ENCODE measurements around the gene ZNF813. TPM values are rescaled to one million over a fixed set of nuclear protein-coding genes. Genes with fewer than 3 reads are reported as not detected.

Gene ZNF813
- total RNA-seq, 4 donors from 2014 or later = 2.4 to 4.7 (median 3.6) TPM

DNA sequence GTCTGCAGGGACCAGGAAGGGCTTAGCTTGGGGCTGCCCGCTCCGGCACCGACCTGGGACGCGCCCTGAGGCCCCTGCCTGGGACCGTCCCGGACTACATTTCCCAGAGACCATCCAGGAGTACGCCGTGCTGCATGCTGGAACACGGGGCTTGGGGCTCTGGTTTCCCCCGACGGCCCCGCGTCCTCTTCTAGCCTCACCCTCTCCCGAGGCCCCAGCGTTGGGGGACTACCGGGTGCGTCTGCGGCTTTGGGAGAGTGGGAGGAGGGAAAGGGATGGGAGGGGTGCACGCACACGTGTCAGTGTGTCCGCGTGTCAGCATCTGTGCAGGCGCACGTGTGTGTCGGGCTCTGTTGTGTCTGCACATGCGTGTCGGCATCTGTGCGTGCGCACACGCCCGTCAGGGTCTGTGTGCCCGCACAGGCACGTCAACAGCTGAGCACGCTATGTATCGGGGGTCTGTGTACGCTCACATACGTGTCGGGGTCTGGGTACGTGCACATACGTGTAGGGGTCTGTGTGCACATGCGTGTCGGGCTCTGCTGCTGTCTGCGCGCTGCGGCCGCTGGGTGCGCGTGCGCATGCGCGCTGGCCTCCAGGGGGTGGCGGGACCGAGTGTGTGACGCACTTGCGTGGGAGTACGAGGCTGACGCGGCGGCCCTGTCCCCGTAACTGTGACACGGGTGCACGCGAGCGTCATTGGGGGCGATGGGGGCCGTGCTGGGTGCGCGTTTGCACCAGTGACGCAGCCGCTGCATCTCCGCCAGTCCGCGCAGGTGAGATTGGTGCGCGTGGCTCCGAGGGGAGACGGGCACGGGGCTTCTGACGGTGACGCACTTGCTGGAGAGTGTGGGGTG, 70.2 kb downstream of the ZNF813 start, which contains the start of gene ZNF331:
TSS of gene ZNF331 (plus strand) at position 625 of the 857 bp plus-strand sequence. CDS start 31,232 bp downstream, outside the sequence.
- peak within 1 kb of the TSS; percentile 57 for H3K4me3 ChIP-seq
- H3K4me1 ChIP-seq = peaks cover 4% of the 10 kb centered on the region
- TF ChIP-seq, protein P1, sequence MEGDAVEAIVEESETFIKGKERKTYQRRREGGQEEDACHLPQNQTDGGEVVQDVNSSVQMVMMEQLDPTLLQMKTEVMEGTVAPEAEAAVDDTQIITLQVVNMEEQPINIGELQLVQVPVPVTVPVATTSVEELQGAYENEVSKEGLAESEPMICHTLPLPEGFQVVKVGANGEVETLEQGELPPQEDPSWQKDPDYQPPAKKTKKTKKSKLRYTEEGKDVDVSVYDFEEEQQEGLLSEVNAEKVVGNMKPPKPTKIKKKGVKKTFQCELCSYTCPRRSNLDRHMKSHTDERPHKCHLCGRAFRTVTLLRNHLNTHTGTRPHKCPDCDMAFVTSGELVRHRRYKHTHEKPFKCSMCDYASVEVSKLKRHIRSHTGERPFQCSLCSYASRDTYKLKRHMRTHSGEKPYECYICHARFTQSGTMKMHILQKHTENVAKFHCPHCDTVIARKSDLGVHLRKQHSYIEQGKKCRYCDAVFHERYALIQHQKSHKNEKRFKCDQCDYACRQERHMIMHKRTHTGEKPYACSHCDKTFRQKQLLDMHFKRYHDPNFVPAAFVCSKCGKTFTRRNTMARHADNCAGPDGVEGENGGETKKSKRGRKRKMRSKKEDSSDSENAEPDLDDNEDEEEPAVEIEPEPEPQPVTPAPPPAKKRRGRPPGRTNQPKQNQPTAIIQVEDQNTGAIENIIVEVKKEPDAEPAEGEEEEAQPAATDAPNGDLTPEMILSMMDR (IDR thresholded peaks at IDR 0.05) = peak in 1 of 2 donors; percentile 59
- TF ChIP-seq POLR2AphosphoS5 (IDR thresholded peaks at IDR 0.05) (peak in 1 of 3 donors; percentile 19), POLR2A (IDR thresholded peaks at IDR 0.05) (peak in 1 of 2 donors; percentile 59), EP300 (IDR thresholded peaks at IDR 0.05) (peak; percentile 59)
- peak within 1 kb of the TSS; percentile 77 for H3K27ac ChIP-seq
- no peaks in the 10 kb centered on the region for H3K9me3 ChIP-seq
- WGBS = 57% methylated on average over 48 of the region's 81 CpGs
- H3K27me3 ChIP-seq = no peaks in the 10 kb centered on the region
- peaks cover 11% of the 10 kb centered on the region for H3K36me3 ChIP-seq
- DNase-seq (ENCODE audit: low spot score in 2 of 2) = peak; percentile 90 to 94

DNA sequence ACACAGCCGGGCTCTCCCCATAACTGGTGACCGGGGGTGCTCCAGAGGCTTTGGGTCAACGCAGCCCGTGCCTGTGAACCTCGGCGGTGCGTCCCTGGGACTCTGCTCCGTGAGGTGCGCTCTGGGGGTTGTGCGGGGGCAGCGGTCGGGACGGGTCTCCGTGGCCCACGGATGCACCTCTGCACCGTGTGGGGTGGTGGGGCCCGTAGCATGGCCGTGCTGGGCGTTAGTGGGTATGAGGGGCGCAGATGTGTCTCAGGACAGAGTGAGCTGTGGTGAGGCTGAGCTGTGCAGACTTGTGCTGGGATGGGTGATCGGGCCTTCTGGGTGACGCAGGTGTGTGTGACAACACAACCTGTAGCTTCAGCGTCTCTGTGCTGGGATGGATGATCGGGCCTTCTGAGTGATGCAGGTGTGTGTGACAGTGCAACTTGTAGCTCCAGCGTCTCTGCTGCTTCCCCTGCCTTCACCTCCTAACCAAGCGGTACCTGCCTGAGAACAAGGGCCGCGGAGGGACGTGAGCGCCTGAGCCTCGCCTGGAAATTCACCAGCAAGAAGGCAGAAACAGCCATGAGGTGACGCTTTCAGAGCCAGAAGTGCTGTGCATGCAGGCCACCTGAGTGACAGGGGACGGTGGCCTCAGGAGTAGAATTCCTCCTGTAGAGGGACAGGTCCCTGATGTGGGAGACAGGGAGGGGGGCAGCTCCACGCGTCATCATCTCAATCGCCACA, 71.0 kb downstream of the ZNF813 start:
- TF ChIP-seq POLR2A (IDR thresholded peaks at IDR 0.05) (peak in 1 of 2 donors; percentile 9), POLR2AphosphoS5 (IDR thresholded peaks at IDR 0.05) (no peak), EP300 (IDR thresholded peaks at IDR 0.05) (no peak)
- TF ChIP-seq, protein P1 (IDR thresholded peaks at IDR 0.05) = no peak
- DNase-seq (ENCODE audit: low spot score in 2 of 2) = no peak
- H3K36me3 ChIP-seq = peaks cover 11% of the 10 kb centered on the region
- H3K27me3 ChIP-seq = no peaks in the 10 kb centered on the region
- peak overlapping the region; percentile 57 for H3K4me3 ChIP-seq
- peak overlapping the region; percentile 77 for H3K27ac ChIP-seq
- 75% methylated on average over 7 of the region's 36 CpGs for WGBS
- H3K4me1 ChIP-seq = peaks cover 4% of the 10 kb centered on the region
- H3K9me3 ChIP-seq = no peaks in the 10 kb centered on the region

GRCh38 chr19:53540091-53540490, 72.6 kb downstream of the ZNF813 start:
- WGBS = 61% methylated on average over 3 of the region's 4 CpGs
- H3K36me3 ChIP-seq = peaks cover 11% of the 10 kb centered on the region
- no peaks in the 10 kb centered on the region for H3K9me3 ChIP-seq
- H3K27ac ChIP-seq = no peak overlapping the region
- no peaks in the 10 kb centered on the region for H3K27me3 ChIP-seq
- H3K4me1 ChIP-seq = peaks cover 4% of the 10 kb centered on the region
- TF ChIP-seq POLR2AphosphoS5 (IDR thresholded peaks at IDR 0.05) (no peak), POLR2A (IDR thresholded peaks at IDR 0.05) (no peak), EP300 (IDR thresholded peaks at IDR 0.05) (no peak)
- TF ChIP-seq, protein P1 (IDR thresholded peaks at IDR 0.05) = no peak
- no peak overlapping the region for H3K4me3 ChIP-seq
- DNase-seq (ENCODE audit: low spot score in 2 of 2) = no peak

GRCh38 chr19:53541971-53542370, 74.4 kb downstream of the ZNF813 start:
- H3K27ac ChIP-seq = no peak overlapping the region
- TF ChIP-seq POLR2AphosphoS5 (IDR thresholded peaks at IDR 0.05) = no peak
- TF ChIP-seq POLR2A (IDR thresholded peaks at IDR 0.05) = no peak
- DNase-seq (ENCODE audit: low spot score in 2 of 2) = no peak
- H3K36me3 ChIP-seq = peaks cover 14% of the 10 kb centered on the region
- H3K4me1 ChIP-seq = peaks cover 6% of the 10 kb centered on the region
- WGBS = 84% methylated on average over 1 of the region's 1 CpG
- H3K9me3 ChIP-seq = no peaks in the 10 kb centered on the region
- no peak overlapping the region for H3K4me3 ChIP-seq
- no peaks in the 10 kb centered on the region for H3K27me3 ChIP-seq

DNA sequence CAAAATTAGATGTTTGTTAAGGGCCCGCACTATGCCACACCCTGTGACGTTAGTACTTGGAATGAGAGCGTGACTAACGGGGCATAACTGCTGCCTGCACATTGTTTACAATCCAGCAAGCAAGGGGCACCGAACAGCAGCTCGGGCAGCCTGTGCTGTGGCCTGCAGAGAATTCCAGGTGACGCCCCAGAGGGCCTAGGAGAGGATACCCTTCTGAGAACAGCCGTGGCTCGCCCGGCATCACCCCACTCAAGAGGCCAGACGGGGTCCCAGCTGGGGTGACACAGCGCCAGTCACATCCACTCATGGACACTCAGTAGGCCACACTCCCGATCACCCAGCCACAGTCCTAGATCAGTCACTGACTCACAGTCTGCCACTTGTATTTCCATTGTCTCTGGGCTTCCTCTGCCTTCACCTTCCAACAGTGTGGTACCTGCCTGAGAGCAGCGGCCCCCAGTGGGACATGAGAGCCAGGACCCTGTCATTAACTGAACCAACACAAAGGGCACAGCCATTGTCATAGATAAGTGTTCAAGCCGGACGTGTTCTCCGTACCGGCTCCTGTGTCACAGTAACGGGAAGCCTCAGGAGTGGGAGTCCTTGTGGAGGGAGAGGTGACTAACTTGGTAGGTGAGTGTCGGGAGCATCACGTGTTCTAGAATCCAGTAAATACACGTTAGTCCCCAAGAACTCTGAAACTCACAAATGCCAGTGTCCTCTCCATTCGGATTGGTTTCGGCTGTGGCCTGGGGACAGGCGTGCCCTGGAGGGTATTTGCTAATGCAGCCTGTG, 77.9 kb downstream of the ZNF813 start:
- Histone ChIP-seq H3K27ac (peak overlapping the region; percentile 74), H3K36me3 (peaks cover 14% of the 10 kb centered on the region), H3K27me3 (no peaks in the 10 kb centered on the region), H3K4me3 (no peak overlapping the region), H3K9me3 (no peaks in the 10 kb centered on the region), H3K4me1 (peaks cover 15% of the 10 kb centered on the region)
- DNase-seq (ENCODE audit: low spot score in 2 of 2) = no peak
- WGBS = 79% methylated on average over 23 of the region's 25 CpGs
- TF ChIP-seq EP300 (IDR thresholded peaks at IDR 0.05) (no peak), POLR2AphosphoS5 (IDR thresholded peaks at IDR 0.05) (peak in 1 of 3 donors; percentile 24)
- TF ChIP-seq, protein P1 (IDR thresholded peaks at IDR 0.05) = no peak
